WTC11 (cell line): Measurements from ENCODE around the gene RGS1. TPM values are rescaled to one million over a fixed set of nuclear protein-coding genes. Genes with fewer than 3 reads are reported as not detected.

Experiments used
- ATAC-seq: fragments of 200-7000 bp; cut with Tn5 transposase; 2 replicates; pipeline ENCODE4 v1.10.0; 2021; ENCODE audit warnings: mild to moderate bottlenecking, moderate library complexity
- CTCF ChIA-PET: fragments of 300-600 bp; sonication (Branson Sonifier 250); formaldehyde crosslinking; loops from one replicate; lab custom pipeline; 2021; ENCODE audit warnings: antibody characterized with exemption; lab: Charles Lee
- POLR2A ChIA-PET: fragments of 350-600 bp; sonication (Branson Sonifier 250); formaldehyde crosslinking; loops from one replicate; lab custom pipeline; 2021; ENCODE audit warnings: antibody characterized with exemption; lab: Charles Lee
- DNase-seq: peaks from one replicate; pipeline ENCODE4 v3.0.0; 2021; ENCODE audit warnings: low spot score
- H3K27ac Mint-ChIP-seq: 2 replicates; pipeline ENCODE4 v1.8.0; 2021; ENCODE audit warnings: mixed read lengths
- H3K27me3 Mint-ChIP-seq: 2 replicates; pipeline ENCODE4 v1.8.0; 2021; ENCODE audit warnings: low read depth, mild to moderate bottlenecking, moderate library complexity, mixed read lengths
- H3K36me3 Mint-ChIP-seq: 2 replicates; pipeline ENCODE4 v1.8.0; 2021; ENCODE audit warnings: mixed read lengths
- H3K4me1 Mint-ChIP-seq: 2 replicates; pipeline ENCODE4 v1.8.0; 2022; ENCODE audit warnings: mixed read lengths
- H3K4me3 Mint-ChIP-seq: 2 replicates; pipeline ENCODE4 v1.8.0; 2021; ENCODE audit warnings: mild to moderate bottlenecking, moderate library complexity, mixed read lengths
- H3K9me3 Mint-ChIP-seq: 2 replicates; pipeline ENCODE4 v1.8.0; 2021; ENCODE audit warnings: mixed read lengths
- ATF2 ChIP-seq: sonication (generic); formaldehyde crosslinking; IDR thresholded peaks from 2 replicates; pipeline ENCODE4 v1.8.1; 2022; ENCODE audit warnings: low read depth, missing genetic modification reagents, borderline replicate concordance
- EMX1 ChIP-seq: fragments of 250-450 bp; sonication (Bioruptor Pico); IDR thresholded peaks from 2 replicates; pipeline ENCODE4 v1.8.0; 2021; ENCODE audit warnings: mild to moderate bottlenecking
- FOXP1 ChIP-seq: sonication (generic); formaldehyde crosslinking; IDR thresholded peaks from 2 replicates; pipeline ENCODE4 v1.8.0; 2022; ENCODE audit warnings: missing genetic modification reagents, mild to moderate bottlenecking, moderate library complexity, borderline replicate concordance
- GABPB1 ChIP-seq: sonication (generic); formaldehyde crosslinking; IDR thresholded peaks from 2 replicates; pipeline ENCODE4 v1.8.1; 2023; ENCODE audit warnings: mild to moderate bottlenecking, missing genetic modification reagents
- GRHL2 ChIP-seq: fragments of 250-450 bp; sonication (Bioruptor Pico); IDR thresholded peaks from 2 replicates; pipeline ENCODE4 v1.8.0; 2022; ENCODE audit warnings: mild to moderate bottlenecking, moderate library complexity; ENCODE audit not compliant: insufficient replicate concordance, severe bottlenecking
- GTF2I ChIP-seq: fragments of 250-450 bp; sonication (Bioruptor Pico); conservative IDR thresholded peaks from 2 replicates; pipeline ENCODE4 v1.4.0; 2021; ENCODE audit warnings: mild to moderate bottlenecking
- IRF1 ChIP-seq: sonication (generic); formaldehyde crosslinking; IDR thresholded peaks from 2 replicates; pipeline ENCODE4 v1.8.0; 2023; ENCODE audit warnings: missing genetic modification reagents
- IRF2 ChIP-seq: sonication (generic); formaldehyde crosslinking; IDR thresholded peaks from 2 replicates; pipeline ENCODE4 v1.8.0; 2022; ENCODE audit warnings: low read depth, missing genetic modification reagents, borderline replicate concordance
- JUN ChIP-seq: sonication (generic); formaldehyde crosslinking; IDR thresholded peaks from 2 replicates; pipeline ENCODE4 v1.8.0; 2023; ENCODE audit warnings: mild to moderate bottlenecking, missing genetic modification reagents
- NFYB ChIP-seq: sonication (generic); formaldehyde crosslinking; conservative IDR thresholded peaks from 2 replicates; pipeline ENCODE4 v1.8.0; 2022; ENCODE audit warnings: low read depth, missing genetic modification reagents
- SP1 ChIP-seq: sonication (generic); formaldehyde crosslinking; conservative IDR thresholded peaks from 2 replicates; pipeline ENCODE4 v1.8.1; 2022; ENCODE audit warnings: missing genetic modification reagents
- ZBTB21 ChIP-seq: sonication (generic); formaldehyde crosslinking; IDR thresholded peaks from 2 replicates; pipeline ENCODE4 v1.8.1; 2023; ENCODE audit warnings: mild to moderate bottlenecking, missing genetic modification reagents, borderline replicate concordance
- ZNF121 ChIP-seq: sonication (generic); formaldehyde crosslinking; IDR thresholded peaks from 2 replicates; pipeline ENCODE4 v1.8.0; 2023; ENCODE audit warnings: missing genetic modification reagents
- ZNF423 ChIP-seq: fragments of 250-450 bp; sonication (Bioruptor Pico); IDR thresholded peaks from 2 replicates; pipeline ENCODE4 v2.1.2; 2022; ENCODE audit warnings: mild to moderate bottlenecking, moderate library complexity
- ZNF532 ChIP-seq: fragments of 250-450 bp; sonication (Bioruptor Pico); IDR thresholded peaks from 2 replicates; pipeline ENCODE4 v1.9.0; 2021; ENCODE audit warnings: mild to moderate bottlenecking, borderline replicate concordance
- total RNA-seq: library from RNA; stranded (reverse); gene quantifications from 3 replicates; pipeline ENCODE4 v1.2.3, GENCODE V29; 2021
- TF ChIP-seq, protein P1 (sequence below): fragments of 250-450 bp; sonication (Bioruptor Pico); IDR thresholded peaks from 2 replicates; pipeline ENCODE4 v1.8.0; 2021; ENCODE audit warnings: mild to moderate bottlenecking
- TF ChIP-seq, protein P2 (sequence below): fragments of 250-450 bp; sonication (Bioruptor Pico); conservative IDR thresholded peaks from 2 replicates; pipeline ENCODE4 v1.9.0; 2021; ENCODE audit warnings: mild to moderate bottlenecking
- TF ChIP-seq, protein P3 (sequence below): sonication (generic); formaldehyde crosslinking; IDR thresholded peaks from 2 replicates; pipeline ENCODE4 v1.8.0; 2022; ENCODE audit warnings: missing genetic modification reagents
- TF ChIP-seq, protein P4 (sequence below): fragments of 250-450 bp; sonication (Bioruptor Pico); IDR thresholded peaks from 2 replicates; pipeline ENCODE4 v1.9.0; 2021; ENCODE audit warnings: mild to moderate bottlenecking
- TF ChIP-seq, protein P5 (sequence below): sonication (generic); formaldehyde crosslinking; IDR thresholded peaks from 2 replicates; pipeline ENCODE4 v1.8.1; 2023; ENCODE audit warnings: mild to moderate bottlenecking, missing genetic modification reagents, moderate library complexity

The RGS1 gene
- total RNA-seq, 1 experiment from 2014 or later = 0.22 TPM

DNA sequence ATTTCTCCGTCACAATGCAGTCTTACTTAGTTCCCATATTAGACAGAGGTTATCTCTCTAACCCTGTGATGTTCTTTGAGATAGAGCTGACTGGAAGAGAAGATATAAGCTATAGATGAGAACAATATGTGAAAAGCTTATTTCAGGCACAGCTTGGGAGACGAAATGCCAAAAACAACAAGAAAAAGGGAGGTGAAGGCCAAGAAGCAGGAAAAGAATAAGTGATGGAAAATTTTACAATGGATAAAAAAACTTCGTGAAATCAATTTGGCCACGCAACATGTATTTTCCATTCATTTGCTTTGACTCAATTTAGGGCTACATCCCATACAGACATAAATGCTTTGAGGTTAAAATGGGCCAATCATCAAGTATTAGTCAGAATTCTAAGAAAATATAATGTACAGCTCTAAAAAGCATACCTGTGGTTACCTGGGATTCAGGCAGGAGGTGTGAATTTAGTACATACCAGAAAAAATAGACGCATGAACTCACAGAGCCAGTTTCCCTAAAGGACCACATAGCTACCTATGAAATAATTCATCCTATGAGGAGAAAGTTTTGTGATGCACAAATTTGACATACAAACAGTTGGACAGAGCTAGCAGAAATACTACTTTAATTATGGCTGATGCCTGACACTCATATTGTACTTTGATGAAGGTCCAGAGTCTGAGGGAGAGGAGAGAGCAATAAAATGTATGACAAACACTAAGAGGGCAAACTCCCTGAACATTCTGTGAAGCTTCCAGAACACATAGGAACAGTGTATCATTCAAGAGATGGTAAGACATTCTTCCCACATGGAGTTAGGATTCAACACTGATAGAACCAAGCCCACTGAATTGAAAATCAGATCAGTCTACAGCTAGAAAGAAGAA lies 12.1 kb downstream of the RGS1 start:
- ChIA-PET POLR2A (no interaction called here), CTCF (no interaction called here)
- no peak overlapping the region for H3K4me3 Mint-ChIP-seq
- no peak overlapping the region for H3K27ac Mint-ChIP-seq
- H3K36me3 Mint-ChIP-seq = no peaks in the 10 kb centered on the region
- no peaks in the 10 kb centered on the region for H3K4me1 Mint-ChIP-seq
- no peak for ATAC-seq
- H3K9me3 Mint-ChIP-seq = no peaks in the 10 kb centered on the region
- no peak for DNase-seq
- TF ChIP-seq NFYB (CRISPR knock-in tag) (no peak), GTF2I (CRISPR knock-in tag) (no peak), IRF1 (CRISPR knock-in tag) (no peak), ZNF532 (no peak), SP1 (CRISPR knock-in tag) (no peak), GABPB1 (no peak), ZNF121 (no peak)
- TF ChIP-seq, protein P1, sequence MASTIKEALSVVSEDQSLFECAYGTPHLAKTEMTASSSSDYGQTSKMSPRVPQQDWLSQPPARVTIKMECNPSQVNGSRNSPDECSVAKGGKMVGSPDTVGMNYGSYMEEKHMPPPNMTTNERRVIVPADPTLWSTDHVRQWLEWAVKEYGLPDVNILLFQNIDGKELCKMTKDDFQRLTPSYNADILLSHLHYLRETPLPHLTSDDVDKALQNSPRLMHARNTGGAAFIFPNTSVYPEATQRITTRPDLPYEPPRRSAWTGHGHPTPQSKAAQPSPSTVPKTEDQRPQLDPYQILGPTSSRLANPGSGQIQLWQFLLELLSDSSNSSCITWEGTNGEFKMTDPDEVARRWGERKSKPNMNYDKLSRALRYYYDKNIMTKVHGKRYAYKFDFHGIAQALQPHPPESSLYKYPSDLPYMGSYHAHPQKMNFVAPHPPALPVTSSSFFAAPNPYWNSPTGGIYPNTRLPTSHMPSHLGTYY (CRISPR knock-in tag) = no peak
- TF ChIP-seq, protein P2, sequence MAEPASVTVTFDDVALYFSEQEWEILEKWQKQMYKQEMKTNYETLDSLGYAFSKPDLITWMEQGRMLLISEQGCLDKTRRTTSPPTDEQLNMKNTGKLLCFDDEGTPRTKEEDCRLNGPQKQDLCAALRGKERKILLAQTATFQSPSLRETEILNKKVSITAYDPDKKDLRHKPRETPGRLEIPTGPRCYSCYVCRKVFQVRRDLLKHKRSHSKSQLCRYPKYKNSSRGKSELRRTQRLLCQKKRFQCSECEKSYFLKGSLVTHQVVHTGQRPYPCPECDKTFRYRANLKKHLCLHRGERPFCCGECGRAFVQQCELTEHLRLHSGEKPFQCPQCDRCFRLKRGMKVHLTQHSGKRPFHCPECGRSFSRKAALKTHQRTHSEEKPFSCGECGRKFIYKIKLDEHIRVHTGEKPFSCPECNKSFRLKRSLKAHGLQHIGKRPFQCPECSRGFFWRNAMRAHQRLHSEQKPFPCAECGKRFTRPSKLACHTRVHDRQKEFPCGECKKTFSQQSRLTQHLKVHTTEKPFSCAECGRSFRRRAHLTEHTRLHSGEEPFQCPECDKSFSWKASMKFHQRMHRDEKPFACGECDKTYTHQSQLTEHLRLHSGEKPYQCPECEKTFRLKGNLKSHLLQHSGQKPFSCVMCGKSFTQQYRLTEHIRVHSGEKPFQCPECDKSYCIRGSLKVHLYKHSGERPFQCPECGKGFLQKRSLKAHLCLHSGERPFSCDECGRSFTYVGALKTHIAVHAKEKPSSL = no peak
- TF ChIP-seq, all 79 proteins: peak for 0
- no peaks in the 10 kb centered on the region for H3K27me3 Mint-ChIP-seq

DNA sequence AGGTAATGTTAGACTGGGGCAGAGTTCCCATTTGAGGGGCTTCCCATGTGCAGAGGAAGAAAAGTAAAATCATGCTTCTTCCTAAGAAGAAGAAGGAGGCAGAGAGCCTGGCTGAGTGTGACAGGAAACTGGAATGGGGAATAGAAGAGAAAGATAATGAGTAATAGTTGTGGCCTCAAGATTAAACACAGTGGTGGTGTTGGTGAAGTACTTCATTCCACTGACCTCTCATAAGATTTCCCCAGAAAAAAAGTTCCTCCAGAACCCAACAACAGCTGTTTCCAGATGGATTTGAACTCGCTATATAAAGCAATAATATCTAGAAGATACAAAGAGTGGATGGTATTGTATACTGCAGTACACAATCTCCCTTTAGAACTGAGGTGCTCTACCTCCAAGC lies 13.0 kb downstream of the RGS1 start:
- ATAC-seq (no peak), DNase-seq (no peak)
- ChIA-PET POLR2A (no interaction called here), CTCF (no interaction called here)
- Mint-ChIP-seq H3K9me3 (no peaks in the 10 kb centered on the region), H3K4me3 (no peak overlapping the region), H3K4me1 (no peaks in the 10 kb centered on the region), H3K27me3 (no peaks in the 10 kb centered on the region), H3K27ac (no peak overlapping the region), H3K36me3 (no peaks in the 10 kb centered on the region)
- TF ChIP-seq ZNF423 (CRISPR knock-in tag) (no peak), IRF2 (CRISPR knock-in tag) (no peak), ZBTB21 (CRISPR knock-in tag) (no peak), ATF2 (CRISPR knock-in tag) (no peak), EMX1 (CRISPR knock-in tag) (no peak), GRHL2 (CRISPR knock-in tag) (no peak), FOXP1 (CRISPR knock-in tag) (no peak), JUN (CRISPR knock-in tag) (no peak)
- TF ChIP-seq, protein P3, sequence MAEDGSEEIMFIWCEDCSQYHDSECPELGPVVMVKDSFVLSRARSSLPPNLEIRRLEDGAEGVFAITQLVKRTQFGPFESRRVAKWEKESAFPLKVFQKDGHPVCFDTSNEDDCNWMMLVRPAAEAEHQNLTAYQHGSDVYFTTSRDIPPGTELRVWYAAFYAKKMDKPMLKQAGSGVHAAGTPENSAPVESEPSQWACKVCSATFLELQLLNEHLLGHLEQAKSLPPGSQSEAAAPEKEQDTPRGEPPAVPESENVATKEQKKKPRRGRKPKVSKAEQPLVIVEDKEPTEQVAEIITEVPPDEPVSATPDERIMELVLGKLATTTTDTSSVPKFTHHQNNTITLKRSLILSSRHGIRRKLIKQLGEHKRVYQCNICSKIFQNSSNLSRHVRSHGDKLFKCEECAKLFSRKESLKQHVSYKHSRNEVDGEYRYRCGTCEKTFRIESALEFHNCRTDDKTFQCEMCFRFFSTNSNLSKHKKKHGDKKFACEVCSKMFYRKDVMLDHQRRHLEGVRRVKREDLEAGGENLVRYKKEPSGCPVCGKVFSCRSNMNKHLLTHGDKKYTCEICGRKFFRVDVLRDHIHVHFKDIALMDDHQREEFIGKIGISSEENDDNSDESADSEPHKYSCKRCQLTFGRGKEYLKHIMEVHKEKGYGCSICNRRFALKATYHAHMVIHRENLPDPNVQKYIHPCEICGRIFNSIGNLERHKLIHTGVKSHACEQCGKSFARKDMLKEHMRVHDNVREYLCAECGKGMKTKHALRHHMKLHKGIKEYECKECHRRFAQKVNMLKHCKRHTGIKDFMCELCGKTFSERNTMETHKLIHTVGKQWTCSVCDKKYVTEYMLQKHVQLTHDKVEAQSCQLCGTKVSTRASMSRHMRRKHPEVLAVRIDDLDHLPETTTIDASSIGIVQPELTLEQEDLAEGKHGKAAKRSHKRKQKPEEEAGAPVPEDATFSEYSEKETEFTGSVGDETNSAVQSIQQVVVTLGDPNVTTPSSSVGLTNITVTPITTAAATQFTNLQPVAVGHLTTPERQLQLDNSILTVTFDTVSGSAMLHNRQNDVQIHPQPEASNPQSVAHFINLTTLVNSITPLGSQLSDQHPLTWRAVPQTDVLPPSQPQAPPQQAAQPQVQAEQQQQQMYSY (CRISPR knock-in tag) = no peak
- TF ChIP-seq, protein P4, sequence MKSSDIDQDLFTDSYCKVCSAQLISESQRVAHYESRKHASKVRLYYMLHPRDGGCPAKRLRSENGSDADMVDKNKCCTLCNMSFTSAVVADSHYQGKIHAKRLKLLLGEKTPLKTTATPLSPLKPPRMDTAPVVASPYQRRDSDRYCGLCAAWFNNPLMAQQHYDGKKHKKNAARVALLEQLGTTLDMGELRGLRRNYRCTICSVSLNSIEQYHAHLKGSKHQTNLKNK (CRISPR knock-in tag) = no peak
- TF ChIP-seq, protein P5, sequence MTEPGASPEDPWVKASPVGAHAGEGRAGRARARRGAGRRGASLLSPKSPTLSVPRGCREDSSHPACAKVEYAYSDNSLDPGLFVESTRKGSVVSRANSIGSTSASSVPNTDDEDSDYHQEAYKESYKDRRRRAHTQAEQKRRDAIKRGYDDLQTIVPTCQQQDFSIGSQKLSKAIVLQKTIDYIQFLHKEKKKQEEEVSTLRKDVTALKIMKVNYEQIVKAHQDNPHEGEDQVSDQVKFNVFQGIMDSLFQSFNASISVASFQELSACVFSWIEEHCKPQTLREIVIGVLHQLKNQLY (CRISPR knock-in tag) = no peak
